ENCODE measurements around the gene TRPM2. TPM values are rescaled to one million over a fixed set of nuclear protein-coding genes. Genes with fewer than 3 reads are reported as not detected.

Gene TRPM2
- total and polyA plus RNA-seq, 2 of the 13 experiments (the other 11 are each of a cell fraction or from before 2014, with no cell fraction given), result 0.07 to 0.20 TPM

GRCh38 chr21:44448651-44449131, 95.3 kb downstream of the TRPM2 start (continued):
- TF ChIP-seq, protein P1, sequence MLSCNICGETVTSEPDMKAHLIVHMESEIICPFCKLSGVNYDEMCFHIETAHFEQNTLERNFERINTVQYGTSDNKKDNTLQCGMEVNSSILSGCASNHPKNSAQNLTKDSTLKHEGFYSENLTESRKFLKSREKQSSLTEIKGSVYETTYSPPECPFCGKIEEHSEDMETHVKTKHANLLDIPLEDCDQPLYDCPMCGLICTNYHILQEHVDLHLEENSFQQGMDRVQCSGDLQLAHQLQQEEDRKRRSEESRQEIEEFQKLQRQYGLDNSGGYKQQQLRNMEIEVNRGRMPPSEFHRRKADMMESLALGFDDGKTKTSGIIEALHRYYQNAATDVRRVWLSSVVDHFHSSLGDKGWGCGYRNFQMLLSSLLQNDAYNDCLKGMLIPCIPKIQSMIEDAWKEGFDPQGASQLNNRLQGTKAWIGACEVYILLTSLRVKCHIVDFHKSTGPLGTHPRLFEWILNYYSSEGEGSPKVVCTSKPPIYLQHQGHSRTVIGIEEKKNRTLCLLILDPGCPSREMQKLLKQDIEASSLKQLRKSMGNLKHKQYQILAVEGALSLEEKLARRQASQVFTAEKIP (CRISPR knock-in tag; IDR thresholded peaks at IDR 0.05; ENCODE audit: borderline replicate concordance), result no peak
- TF ChIP-seq, protein P2, sequence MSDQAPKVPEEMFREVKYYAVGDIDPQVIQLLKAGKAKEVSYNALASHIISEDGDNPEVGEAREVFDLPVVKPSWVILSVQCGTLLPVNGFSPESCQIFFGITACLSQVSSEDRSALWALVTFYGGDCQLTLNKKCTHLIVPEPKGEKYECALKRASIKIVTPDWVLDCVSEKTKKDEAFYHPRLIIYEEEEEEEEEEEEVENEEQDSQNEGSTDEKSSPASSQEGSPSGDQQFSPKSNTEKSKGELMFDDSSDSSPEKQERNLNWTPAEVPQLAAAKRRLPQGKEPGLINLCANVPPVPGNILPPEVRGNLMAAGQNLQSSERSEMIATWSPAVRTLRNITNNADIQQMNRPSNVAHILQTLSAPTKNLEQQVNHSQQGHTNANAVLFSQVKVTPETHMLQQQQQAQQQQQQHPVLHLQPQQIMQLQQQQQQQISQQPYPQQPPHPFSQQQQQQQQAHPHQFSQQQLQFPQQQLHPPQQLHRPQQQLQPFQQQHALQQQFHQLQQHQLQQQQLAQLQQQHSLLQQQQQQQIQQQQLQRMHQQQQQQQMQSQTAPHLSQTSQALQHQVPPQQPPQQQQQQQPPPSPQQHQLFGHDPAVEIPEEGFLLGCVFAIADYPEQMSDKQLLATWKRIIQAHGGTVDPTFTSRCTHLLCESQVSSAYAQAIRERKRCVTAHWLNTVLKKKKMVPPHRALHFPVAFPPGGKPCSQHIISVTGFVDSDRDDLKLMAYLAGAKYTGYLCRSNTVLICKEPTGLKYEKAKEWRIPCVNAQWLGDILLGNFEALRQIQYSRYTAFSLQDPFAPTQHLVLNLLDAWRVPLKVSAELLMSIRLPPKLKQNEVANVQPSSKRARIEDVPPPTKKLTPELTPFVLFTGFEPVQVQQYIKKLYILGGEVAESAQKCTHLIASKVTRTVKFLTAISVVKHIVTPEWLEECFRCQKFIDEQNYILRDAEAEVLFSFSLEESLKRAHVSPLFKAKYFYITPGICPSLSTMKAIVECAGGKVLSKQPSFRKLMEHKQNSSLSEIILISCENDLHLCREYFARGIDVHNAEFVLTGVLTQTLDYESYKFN (CRISPR knock-in tag; conservative IDR thresholded peaks at IDR 0.05), result peak; percentile 50
- no peak for TF ChIP-seq KDM3A (CRISPR knock-in tag; IDR thresholded peaks at IDR 0.05; ENCODE audit: low read depth)
- TF ChIP-seq ZNF724P (CRISPR knock-in tag; IDR thresholded peaks at IDR 0.05; ENCODE audit: borderline replicate concordance), result no peak
- no peak for TF ChIP-seq ZNF709 (CRISPR knock-in tag; IDR thresholded peaks at IDR 0.05)
- TF ChIP-seq, protein P3, sequence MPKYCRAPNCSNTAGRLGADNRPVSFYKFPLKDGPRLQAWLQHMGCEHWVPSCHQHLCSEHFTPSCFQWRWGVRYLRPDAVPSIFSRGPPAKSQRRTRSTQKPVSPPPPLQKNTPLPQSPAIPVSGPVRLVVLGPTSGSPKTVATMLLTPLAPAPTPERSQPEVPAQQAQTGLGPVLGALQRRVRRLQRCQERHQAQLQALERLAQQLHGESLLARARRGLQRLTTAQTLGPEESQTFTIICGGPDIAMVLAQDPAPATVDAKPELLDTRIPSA (CRISPR knock-in tag; IDR thresholded peaks at IDR 0.05; ENCODE audit: borderline replicate concordance), result no peak
- no peak for TF ChIP-seq ZNF264 (CRISPR knock-in tag; IDR thresholded peaks at IDR 0.05)
- no peak for TF ChIP-seq ZNF30 (CRISPR knock-in tag; IDR thresholded peaks at IDR 0.05)
- no peak for TF ChIP-seq ZNF878 (CRISPR knock-in tag; IDR thresholded peaks at IDR 0.05)
- no peak for TF ChIP-seq KDM5A (IDR thresholded peaks at IDR 0.05; ENCODE audit: borderline replicate concordance, low read length)
- TF ChIP-seq IKZF1 (IDR thresholded peaks at IDR 0.05), result no peak
- no peak for TF ChIP-seq BCL6 (CRISPR knock-in tag; IDR thresholded peaks at IDR 0.05)
- peak; percentile 21; the same call in 1 of the 2 replicates for TF ChIP-seq MYC (CRISPR knock-in tag; IDR thresholded peaks at IDR 0.05; ENCODE audit: borderline replicate concordance)
- no peak for TF ChIP-seq SSRP1 (CRISPR knock-in tag; IDR thresholded peaks at IDR 0.05)
- TF ChIP-seq SALL1 (CRISPR knock-in tag; IDR thresholded peaks at IDR 0.05), result peak; percentile 50
- TF ChIP-seq SRF (IDR thresholded peaks at IDR 0.05; ENCODE audit: low read depth, low read length), result no peak
- TF ChIP-seq MATR3 (CRISPR knock-in tag; IDR thresholded peaks at IDR 0.05), result no peak
- TF ChIP-seq ZNF101 (CRISPR knock-in tag; IDR thresholded peaks at IDR 0.05; ENCODE audit: borderline replicate concordance, low read depth), result no peak
- TF ChIP-seq MEF2D (CRISPR knock-in tag; IDR thresholded peaks at IDR 0.05), result no peak
- TF ChIP-seq DDIT3 (CRISPR knock-in tag; IDR thresholded peaks at IDR 0.05), result no peak
- no peak for TF ChIP-seq ZNF720 (CRISPR knock-in tag; IDR thresholded peaks at IDR 0.05)
- TF ChIP-seq SIX4 (CRISPR knock-in tag; IDR thresholded peaks at IDR 0.05), result no peak
- no peak for TF ChIP-seq ZNF780A (CRISPR knock-in tag; IDR thresholded peaks at IDR 0.05)
- TF ChIP-seq KDM4B (CRISPR knock-in tag; IDR thresholded peaks at IDR 0.05), result no peak
- TF ChIP-seq ZNF75D (CRISPR knock-in tag; IDR thresholded peaks at IDR 0.05; ENCODE audit: borderline replicate concordance), result no peak
- no peak for TF ChIP-seq TRIM22 (IDR thresholded peaks at IDR 0.05)

Measured in HepG2 (cell line).